NCI-H345 (cell line): ENCODE data around the gene AAK1.
"Not testable (repeated sequence)": the region's sequence is repeated elsewhere in the genome, so short reads cannot be mapped to it uniquely, and the experiment has no call there.

Experiments
- DNase-seq: peaks from one replicate; lab custom pipeline; 2025; lab: John Stamatoyannopoulos, UW

The AAK1 gene

GRCh38 chr2:69625078-69625795, 18.3 kb downstream of the AAK1 start:
- no peak for DNase-seq

GRCh38 chr2:69624611-69625010, 18.9 kb downstream of the AAK1 start:
- no peak for DNase-seq

- no peak for DNase-seq
These were observed 19.4 kb downstream of the AAK1 start for GRCh38 chr2:69624131-69624530.

- no peak for DNase-seq
These were observed 20.3 kb downstream of the AAK1 start for GRCh38 chr2:69623236-69623635.

- DNase-seq, result not testable (repeated sequence)
These were observed 20.7 kb downstream of the AAK1 start for GRCh38 chr2:69622805-69623204.

- DNase-seq, result not testable (repeated sequence)
These were observed 21.5 kb downstream of the AAK1 start for GRCh38 chr2:69622017-69622540.

- DNase-seq, result no peak
These were observed 22.1 kb downstream of the AAK1 start for GRCh38 chr2:69621440-69621839.

GRCh38 chr2:69620870-69621269, 22.7 kb downstream of the AAK1 start:
- DNase-seq, result no peak

GRCh38 chr2:69619725-69620124, 23.8 kb downstream of the AAK1 start:
- no peak for DNase-seq

- no peak for DNase-seq
These were observed 25.2 kb downstream of the AAK1 start for GRCh38 chr2:69618362-69618761.

GRCh38 chr2:69617744-69618143, 25.8 kb downstream of the AAK1 start:
- DNase-seq, result no peak

GRCh38 chr2:69616755-69617154, 26.8 kb downstream of the AAK1 start:
- no peak for DNase-seq

- no peak for DNase-seq
These were observed 27.6 kb downstream of the AAK1 start for GRCh38 chr2:69615969-69616368.

- no peak for DNase-seq
These were observed 28.4 kb downstream of the AAK1 start for GRCh38 chr2:69615078-69615625.

GRCh38 chr2:69612707-69613106, 30.8 kb downstream of the AAK1 start:
- DNase-seq, result no peak

- DNase-seq, result no peak
These were observed 31.3 kb downstream of the AAK1 start for GRCh38 chr2:69612200-69612599.

GRCh38 chr2:69608109-69608508, 35.4 kb downstream of the AAK1 start:
- DNase-seq, result no peak

GRCh38 chr2:69606771-69607170, 36.8 kb downstream of the AAK1 start:
- not testable (repeated sequence) for DNase-seq

GRCh38 chr2:69605284-69605683, 38.3 kb downstream of the AAK1 start:
- no peak for DNase-seq

GRCh38 chr2:69604836-69605235, 38.7 kb downstream of the AAK1 start:
- DNase-seq, result no peak

- no peak for DNase-seq
These were observed 39.4 kb downstream of the AAK1 start for GRCh38 chr2:69604026-69604678.

- no peak for DNase-seq
These were observed 40.3 kb downstream of the AAK1 start for GRCh38 chr2:69603146-69603743.

- no peak for DNase-seq
These were observed 42.3 kb downstream of the AAK1 start for GRCh38 chr2:69601179-69601612.
